ENCODE results near the gene DHCR7. TPM values are rescaled to one million over a fixed set of nuclear protein-coding genes. Genes with fewer than 3 reads are reported as not detected.

DHCR7 gene
- total RNA-seq, 1 donor from 2014 or later: 35.5 TPM

DNA sequence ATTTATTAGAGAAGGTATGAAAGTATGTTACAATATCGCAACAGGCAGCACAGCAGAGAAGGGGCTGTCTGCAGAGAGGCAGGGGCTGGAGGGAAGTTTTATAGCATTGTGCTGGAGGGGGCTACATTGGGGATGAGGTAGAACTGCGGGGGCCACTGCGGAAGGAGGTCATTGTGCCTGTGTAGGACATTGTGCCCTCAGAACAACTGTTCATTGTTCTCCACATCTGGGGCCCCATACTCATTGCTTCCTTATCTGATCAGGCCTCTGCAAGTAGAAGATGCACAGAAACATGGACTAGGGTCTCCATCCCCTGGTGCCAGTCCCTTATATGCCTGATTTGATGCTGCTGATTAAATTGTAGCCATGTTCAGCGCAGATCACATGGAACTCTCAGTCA is 16.9 kb upstream of the DHCR7 start:
- no peaks in the 10 kb centered on the region for H3K27me3 Mint-ChIP-seq
- peaks cover 88% of the 10 kb centered on the region for H3K36me3 Mint-ChIP-seq (ENCODE audit: low read depth)
- ChIA-PET CTCF (no interaction called here), POLR2A (interaction anchor here (1.0 kb wide), 1 partner anchor 12 kb away, joined by 3 read pairs; no protein-coding TSS in a partner anchor)
- TF ChIP-seq, protein P1, sequence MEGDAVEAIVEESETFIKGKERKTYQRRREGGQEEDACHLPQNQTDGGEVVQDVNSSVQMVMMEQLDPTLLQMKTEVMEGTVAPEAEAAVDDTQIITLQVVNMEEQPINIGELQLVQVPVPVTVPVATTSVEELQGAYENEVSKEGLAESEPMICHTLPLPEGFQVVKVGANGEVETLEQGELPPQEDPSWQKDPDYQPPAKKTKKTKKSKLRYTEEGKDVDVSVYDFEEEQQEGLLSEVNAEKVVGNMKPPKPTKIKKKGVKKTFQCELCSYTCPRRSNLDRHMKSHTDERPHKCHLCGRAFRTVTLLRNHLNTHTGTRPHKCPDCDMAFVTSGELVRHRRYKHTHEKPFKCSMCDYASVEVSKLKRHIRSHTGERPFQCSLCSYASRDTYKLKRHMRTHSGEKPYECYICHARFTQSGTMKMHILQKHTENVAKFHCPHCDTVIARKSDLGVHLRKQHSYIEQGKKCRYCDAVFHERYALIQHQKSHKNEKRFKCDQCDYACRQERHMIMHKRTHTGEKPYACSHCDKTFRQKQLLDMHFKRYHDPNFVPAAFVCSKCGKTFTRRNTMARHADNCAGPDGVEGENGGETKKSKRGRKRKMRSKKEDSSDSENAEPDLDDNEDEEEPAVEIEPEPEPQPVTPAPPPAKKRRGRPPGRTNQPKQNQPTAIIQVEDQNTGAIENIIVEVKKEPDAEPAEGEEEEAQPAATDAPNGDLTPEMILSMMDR (IDR thresholded peaks at IDR 0.05): no peak
- peaks cover 14% of the 10 kb centered on the region for H3K4me1 Mint-ChIP-seq
- no peak overlapping the region for H3K27ac Mint-ChIP-seq
- intact Hi-C loops (cut with micrococcal nuclease): no loop called here
- ATAC-seq (ENCODE audit: low read depth) (no peak), DNase-seq (no peak)
- H3K4me3 Mint-ChIP-seq: no peak overlapping the region
- no peaks in the 10 kb centered on the region for H3K9me3 Mint-ChIP-seq

DNA sequence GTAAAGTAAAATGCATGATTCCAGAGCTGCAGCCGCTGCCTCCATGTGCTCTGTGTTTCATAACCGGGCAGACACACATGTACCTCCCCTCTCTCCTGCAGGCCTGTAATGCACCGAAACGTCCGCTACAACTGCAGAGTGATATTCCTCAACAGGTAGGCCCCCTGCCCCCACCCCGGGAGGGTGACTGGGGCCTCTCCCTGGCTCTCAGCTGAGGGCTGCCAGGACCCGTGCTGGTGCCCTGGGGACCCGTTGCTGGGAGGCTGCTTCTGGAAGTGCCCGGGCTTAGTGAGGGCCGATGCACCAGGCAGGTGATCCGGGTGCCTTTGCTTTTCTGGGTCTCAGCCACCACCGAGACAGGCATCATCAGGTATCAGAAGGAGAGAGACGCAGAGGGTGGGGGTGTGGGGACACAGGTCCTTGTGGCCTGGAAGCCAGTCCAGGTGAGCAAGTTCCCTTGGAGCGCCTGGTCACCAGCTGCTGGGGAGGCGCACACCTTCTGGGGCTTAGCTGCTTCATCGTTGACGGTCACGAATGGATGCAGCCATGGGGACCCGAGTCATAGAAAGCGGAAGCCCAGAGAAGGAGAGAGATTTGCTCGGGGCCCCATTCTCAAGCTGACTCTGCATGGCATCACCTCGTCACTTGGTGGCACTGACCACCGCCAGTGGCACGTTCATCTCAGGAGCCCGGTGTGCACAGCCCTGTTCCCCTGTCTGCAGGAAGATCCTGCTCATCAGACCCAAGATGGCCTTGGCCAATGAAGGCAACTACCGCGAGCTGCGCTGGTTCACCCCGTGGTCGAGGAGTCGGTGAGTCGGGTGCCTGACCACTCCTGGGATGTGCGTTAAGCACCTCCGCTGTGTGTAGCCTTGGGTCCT is 15.4 kb upstream of the DHCR7 start:
- peaks cover 90% of the 10 kb centered on the region for H3K36me3 Mint-ChIP-seq (ENCODE audit: low read depth)
- no peak for DNase-seq
- CTCF ChIA-PET: no interaction called here
- intact Hi-C loops (cut with micrococcal nuclease): no loop called here
- TF ChIP-seq, protein P1 (IDR thresholded peaks at IDR 0.05): no peak
- no peak for ATAC-seq (ENCODE audit: low read depth)
- H3K4me1 Mint-ChIP-seq: peaks cover 14% of the 10 kb centered on the region
- no peak overlapping the region for H3K27ac Mint-ChIP-seq
- POLR2A ChIA-PET: interaction anchor here (1.0 kb wide), 1 partner anchor 11 kb away, joined by 3 read pairs; no protein-coding TSS in a partner anchor
- no peaks in the 10 kb centered on the region for H3K27me3 Mint-ChIP-seq
- H3K4me3 Mint-ChIP-seq: no peak overlapping the region
- no peaks in the 10 kb centered on the region for H3K9me3 Mint-ChIP-seq

DNA sequence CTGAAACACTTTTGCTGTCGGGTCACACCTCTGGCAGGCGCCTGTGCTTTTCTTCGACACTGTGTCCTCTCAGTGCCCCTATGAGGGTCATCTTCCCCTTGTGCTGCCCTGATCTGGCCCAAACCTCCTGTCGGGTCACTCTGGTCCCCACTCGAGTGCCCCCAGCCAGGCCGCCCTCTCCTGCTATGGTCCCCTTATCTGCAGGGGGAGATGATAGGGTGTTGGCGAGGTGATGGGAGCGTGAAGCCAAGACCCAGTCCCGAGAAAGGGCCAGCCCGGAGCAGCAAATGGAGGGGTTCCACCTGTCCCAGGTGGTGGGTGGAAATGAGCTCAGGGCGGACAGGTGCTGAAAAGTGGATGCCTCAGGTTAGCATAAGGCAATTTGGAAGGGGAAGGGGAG is 14.5 kb upstream of the DHCR7 start:
- DNase-seq (no peak), ATAC-seq (ENCODE audit: low read depth) (no peak)
- no peaks in the 10 kb centered on the region for H3K27me3 Mint-ChIP-seq
- H3K27ac Mint-ChIP-seq: no peak overlapping the region
- CTCF ChIA-PET: no interaction called here
- POLR2A ChIA-PET: no interaction called here
- no peak overlapping the region for H3K4me3 Mint-ChIP-seq
- peaks cover 14% of the 10 kb centered on the region for H3K4me1 Mint-ChIP-seq
- peaks cover 93% of the 10 kb centered on the region for H3K36me3 Mint-ChIP-seq (ENCODE audit: low read depth)
- TF ChIP-seq, protein P1 (IDR thresholded peaks at IDR 0.05): no peak
- intact Hi-C loops (cut with micrococcal nuclease): no loop called here
- no peaks in the 10 kb centered on the region for H3K9me3 Mint-ChIP-seq

DNA sequence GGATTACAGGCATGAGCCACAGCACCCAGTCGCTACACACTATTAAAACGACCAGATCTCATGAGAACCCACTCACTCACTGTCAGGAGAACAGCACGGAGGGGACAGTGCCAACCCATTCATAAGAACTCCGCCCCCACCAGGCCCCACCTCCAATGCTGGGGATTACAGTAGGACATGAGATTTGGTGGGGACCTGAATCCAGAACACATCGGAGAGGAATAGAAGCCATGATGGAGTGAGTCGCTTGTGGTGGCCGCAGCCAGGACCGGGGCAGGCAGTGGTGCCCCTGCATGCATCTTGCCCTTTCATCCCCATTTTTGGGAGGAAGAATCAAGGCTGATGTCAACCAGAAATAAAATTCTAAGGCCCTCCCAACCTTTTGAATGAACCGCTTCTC is 13.5 kb upstream of the DHCR7 start:
- POLR2A ChIA-PET: no interaction called here
- DNase-seq (no peak), ATAC-seq (ENCODE audit: low read depth) (no peak)
- CTCF ChIA-PET: no interaction called here
- intact Hi-C loops (cut with micrococcal nuclease): no loop called here
- Mint-ChIP-seq H3K27me3 (no peaks in the 10 kb centered on the region), H3K36me3 (ENCODE audit: low read depth) (peaks cover 93% of the 10 kb centered on the region), H3K4me1 (peaks cover 14% of the 10 kb centered on the region), H3K9me3 (no peaks in the 10 kb centered on the region), H3K27ac (no peak overlapping the region), H3K4me3 (no peak overlapping the region)
- TF ChIP-seq, protein P1 (IDR thresholded peaks at IDR 0.05): no peak

DNA sequence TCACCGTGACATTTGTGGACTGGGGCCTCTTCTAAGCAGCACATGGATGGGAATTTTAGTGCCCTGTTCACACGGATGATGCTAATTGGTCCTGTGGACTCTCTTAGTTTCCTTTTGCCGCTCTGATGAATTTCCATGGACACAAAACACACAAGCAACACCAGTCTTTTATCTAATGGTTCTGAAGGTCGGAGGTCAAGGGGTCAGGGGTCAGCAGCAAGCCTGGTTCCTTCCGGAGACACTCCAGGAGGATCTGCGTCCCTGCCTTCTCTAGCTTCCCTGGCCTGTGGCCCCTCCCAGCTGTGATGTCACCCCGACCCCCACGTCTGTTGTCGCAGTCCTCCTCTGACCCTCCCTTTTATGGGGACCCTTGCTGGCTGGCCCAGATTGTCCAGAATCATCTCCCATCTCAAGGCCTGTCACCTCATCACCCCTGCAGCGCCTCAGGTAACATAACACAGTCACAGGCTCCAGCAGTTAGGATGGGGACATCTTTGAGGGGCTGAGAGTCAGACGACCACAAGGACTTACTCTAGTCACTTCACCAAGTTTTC is 11.7 kb upstream of the DHCR7 start:
- peaks cover 95% of the 10 kb centered on the region for H3K36me3 Mint-ChIP-seq (ENCODE audit: low read depth)

More for the DNA sequence above, 11.7 kb upstream of the DHCR7 start:
- no peaks in the 10 kb centered on the region for H3K27me3 Mint-ChIP-seq
- CTCF ChIA-PET: no interaction called here
- H3K9me3 Mint-ChIP-seq: no peaks in the 10 kb centered on the region
- H3K4me1 Mint-ChIP-seq: peaks cover 9% of the 10 kb centered on the region
- intact Hi-C loops (cut with micrococcal nuclease): no loop called here
- POLR2A ChIA-PET: no interaction called here
- ATAC-seq (ENCODE audit: low read depth) (no peak), DNase-seq (no peak)
- H3K4me3 Mint-ChIP-seq: no peak overlapping the region
- no peak overlapping the region for H3K27ac Mint-ChIP-seq
- TF ChIP-seq, protein P1 (IDR thresholded peaks at IDR 0.05): no peak
